Osteoblast (primary cell): ENCODE measurements around the gene NUDT4. TPM values are rescaled to one million over a fixed set of nuclear protein-coding genes. Genes with fewer than 3 reads are reported as not detected.

Experiments used
- DNase-seq: peaks from one replicate; pipeline ENCODE4 v3.0.0; 2011; ENCODE audit warnings: low spot score, mixed read lengths; ENCODE audit not compliant: insufficient read length; ENCODE audit errors: missing footprints
- H2AFZ ChIP-seq: 2 replicates; pipeline ENCODE4 v1.6.0; 2011; ENCODE audit warnings: mild to moderate bottlenecking, low read length
- H3K27ac ChIP-seq: 2 replicates; pipeline ENCODE4 v1.5.1; 2011; ENCODE audit warnings: mild to moderate bottlenecking, low read depth, low read length, moderate library complexity
- H3K27me3 ChIP-seq: 2 replicates; pipeline ENCODE4 v1.6.0; 2012; ENCODE audit warnings: mild to moderate bottlenecking, control low read depth, inconsistent platforms, low read length, moderate library complexity; ENCODE audit not compliant: insufficient read depth
- H3K36me3 ChIP-seq: 2 replicates; pipeline ENCODE4 v1.5.1; 2011; ENCODE audit warnings: mild to moderate bottlenecking, low read length, control low read depth, moderate library complexity; ENCODE audit not compliant: insufficient read depth
- H3K4me1 ChIP-seq: 2 replicates; pipeline ENCODE4 v1.5.1; 2011; ENCODE audit warnings: mild to moderate bottlenecking, low read length, control low read depth, moderate library complexity; ENCODE audit not compliant: insufficient read depth
- H3K4me2 ChIP-seq: 2 replicates; pipeline ENCODE4 v1.6.0; 2011; ENCODE audit warnings: mild to moderate bottlenecking, low read length; ENCODE audit not compliant: insufficient read depth
- H3K4me3 ChIP-seq: fragments of 200-600 bp; sonication (generic); 3 replicates; pipeline ENCODE4 v1.5.1; 2012; ENCODE audit warnings: mild to moderate bottlenecking, low read length, inconsistent platforms; ENCODE audit not compliant: insufficient read depth
- H3K79me2 ChIP-seq: 2 replicates; pipeline ENCODE4 v1.6.0; 2012; ENCODE audit warnings: mild to moderate bottlenecking, low read length, control low read depth, inconsistent platforms; ENCODE audit not compliant: insufficient read depth
- H3K9me3 ChIP-seq: 2 replicates; pipeline ENCODE4 v1.5.1; 2011; ENCODE audit warnings: low read depth, low read length, control low read depth
- H4K20me1 ChIP-seq: 2 replicates; pipeline ENCODE4 v1.6.0; 2012; ENCODE audit warnings: mild to moderate bottlenecking, low read length, control low read depth; ENCODE audit not compliant: insufficient read depth
- total RNA-seq: library from RNA; depleted of rRNA; stranded (reverse); fragments of >200 nt; gene quantifications from 2 replicates; pipeline ENCODE4 v1.2.3, GENCODE V29; 2012
- TF ChIP-seq, protein P1 (sequence below): IDR thresholded peaks from 2 replicates; pipeline ENCODE4 v1.5.1; 2011; ENCODE audit warnings: mild to moderate bottlenecking, low read depth, low read length, moderate library complexity; ENCODE audit errors: extremely low read depth

Gene NUDT4
- total RNA-seq, 1 donor: 145 TPM

DNA sequence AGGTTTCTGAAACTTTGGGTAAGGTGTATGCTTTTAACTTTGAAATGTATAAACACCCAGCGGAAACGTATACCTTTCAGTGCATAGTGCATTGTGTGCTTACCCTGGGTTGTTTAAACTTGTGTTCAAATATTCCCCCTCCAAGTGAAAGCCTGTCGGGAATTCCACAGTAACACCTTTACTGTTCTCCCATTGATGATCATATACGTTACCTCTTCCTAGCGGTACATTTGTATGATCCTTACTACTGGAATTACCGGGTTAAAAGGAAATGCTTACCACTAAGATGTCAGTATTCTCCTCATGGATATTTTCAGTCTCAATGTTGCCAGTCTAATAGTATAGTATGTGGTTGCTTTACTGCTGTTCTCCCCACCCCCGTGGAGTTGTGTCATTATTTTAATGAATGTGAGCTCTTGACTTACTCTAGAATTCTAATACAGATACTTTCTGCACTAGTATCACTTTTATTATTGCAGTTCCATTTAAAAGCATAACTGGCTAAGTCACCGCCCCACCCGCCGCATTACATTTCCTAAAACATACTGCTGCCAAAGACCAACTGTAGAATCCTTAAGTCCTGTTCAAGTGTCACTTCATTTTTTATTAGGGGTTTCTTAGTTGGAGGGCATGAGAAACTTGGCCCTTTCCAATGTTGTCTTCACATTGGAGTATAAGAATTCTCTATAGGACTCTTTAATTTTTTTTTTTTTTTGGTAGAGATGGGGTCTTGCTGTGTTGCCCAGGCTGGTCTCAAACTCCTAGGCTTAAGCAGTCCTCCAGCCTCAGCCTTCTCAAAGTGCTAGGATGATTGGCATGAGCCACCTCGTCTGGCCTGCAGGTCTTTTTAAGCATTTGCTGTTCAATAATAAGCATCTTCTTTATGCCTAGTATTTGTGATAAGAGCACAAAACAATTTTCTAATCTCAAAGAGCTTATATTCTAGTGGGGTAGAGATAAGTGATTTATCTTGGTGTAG is 24.9 kb downstream of the NUDT4 start:
- peaks cover 13% of the 10 kb centered on the region for H3K79me2 ChIP-seq
- no peak overlapping the region for H3K4me2 ChIP-seq
- TF ChIP-seq, protein P1, sequence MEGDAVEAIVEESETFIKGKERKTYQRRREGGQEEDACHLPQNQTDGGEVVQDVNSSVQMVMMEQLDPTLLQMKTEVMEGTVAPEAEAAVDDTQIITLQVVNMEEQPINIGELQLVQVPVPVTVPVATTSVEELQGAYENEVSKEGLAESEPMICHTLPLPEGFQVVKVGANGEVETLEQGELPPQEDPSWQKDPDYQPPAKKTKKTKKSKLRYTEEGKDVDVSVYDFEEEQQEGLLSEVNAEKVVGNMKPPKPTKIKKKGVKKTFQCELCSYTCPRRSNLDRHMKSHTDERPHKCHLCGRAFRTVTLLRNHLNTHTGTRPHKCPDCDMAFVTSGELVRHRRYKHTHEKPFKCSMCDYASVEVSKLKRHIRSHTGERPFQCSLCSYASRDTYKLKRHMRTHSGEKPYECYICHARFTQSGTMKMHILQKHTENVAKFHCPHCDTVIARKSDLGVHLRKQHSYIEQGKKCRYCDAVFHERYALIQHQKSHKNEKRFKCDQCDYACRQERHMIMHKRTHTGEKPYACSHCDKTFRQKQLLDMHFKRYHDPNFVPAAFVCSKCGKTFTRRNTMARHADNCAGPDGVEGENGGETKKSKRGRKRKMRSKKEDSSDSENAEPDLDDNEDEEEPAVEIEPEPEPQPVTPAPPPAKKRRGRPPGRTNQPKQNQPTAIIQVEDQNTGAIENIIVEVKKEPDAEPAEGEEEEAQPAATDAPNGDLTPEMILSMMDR: no peak
- no peak overlapping the region for H2AFZ ChIP-seq
- no peaks in the 10 kb centered on the region for H3K9me3 ChIP-seq
- H3K36me3 ChIP-seq: peaks cover 42% of the 10 kb centered on the region
- no peak for DNase-seq
- H3K4me1 ChIP-seq: no peaks in the 10 kb centered on the region
- no peak overlapping the region for H3K4me3 ChIP-seq
- H3K27ac ChIP-seq: no peak overlapping the region
- no peaks in the 10 kb centered on the region for H4K20me1 ChIP-seq
- H3K27me3 ChIP-seq: no peaks in the 10 kb centered on the region

DNA sequence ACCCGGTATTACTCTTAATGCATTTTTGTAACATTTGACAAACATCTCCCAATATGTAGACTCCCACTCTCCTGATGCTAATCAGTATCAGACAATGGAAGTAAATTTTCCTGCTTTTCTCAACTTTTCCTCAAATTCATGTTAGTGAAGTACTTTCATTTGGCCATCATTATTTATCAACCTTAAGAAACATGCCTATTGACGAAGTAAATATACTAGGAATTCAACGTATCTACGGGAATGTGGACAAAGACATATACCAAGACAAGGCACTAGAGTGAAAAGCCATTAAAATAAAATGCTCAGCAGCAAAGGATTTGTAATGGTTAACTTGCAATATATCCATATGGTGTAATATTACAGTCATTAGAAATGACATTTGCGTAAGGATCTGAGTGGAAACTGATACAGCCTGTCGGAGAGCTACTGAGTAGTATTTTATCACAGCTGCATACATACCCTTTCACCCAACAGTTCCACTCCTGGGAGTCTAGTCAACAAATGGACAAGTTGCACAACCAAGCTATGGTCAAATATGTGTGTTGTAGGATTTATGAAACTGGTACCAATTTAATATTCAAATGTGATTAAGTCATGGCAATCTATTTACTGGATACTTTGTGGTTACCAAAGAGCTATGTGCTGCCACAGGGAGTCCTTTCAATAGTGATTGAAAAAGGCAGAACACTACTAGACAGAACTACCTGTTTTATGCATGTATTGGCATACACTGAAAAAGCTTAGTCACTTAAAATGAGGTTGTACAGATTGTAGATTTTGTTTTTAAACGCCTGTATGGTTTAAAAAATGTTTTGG is 26.5 kb downstream of the NUDT4 start:
- TF ChIP-seq, protein P1: no peak
- H2AFZ ChIP-seq: no peak overlapping the region
- peaks cover 15% of the 10 kb centered on the region for H3K79me2 ChIP-seq
- H3K4me2 ChIP-seq: no peak overlapping the region
- H3K4me1 ChIP-seq: peaks cover 7% of the 10 kb centered on the region
- H4K20me1 ChIP-seq: no peaks in the 10 kb centered on the region
- peaks cover 29% of the 10 kb centered on the region for H3K36me3 ChIP-seq
- DNase-seq: no peak
- no peak overlapping the region for H3K27ac ChIP-seq
- H3K9me3 ChIP-seq: no peaks in the 10 kb centered on the region
- H3K27me3 ChIP-seq: no peaks in the 10 kb centered on the region
- H3K4me3 ChIP-seq: no peak overlapping the region

DNA sequence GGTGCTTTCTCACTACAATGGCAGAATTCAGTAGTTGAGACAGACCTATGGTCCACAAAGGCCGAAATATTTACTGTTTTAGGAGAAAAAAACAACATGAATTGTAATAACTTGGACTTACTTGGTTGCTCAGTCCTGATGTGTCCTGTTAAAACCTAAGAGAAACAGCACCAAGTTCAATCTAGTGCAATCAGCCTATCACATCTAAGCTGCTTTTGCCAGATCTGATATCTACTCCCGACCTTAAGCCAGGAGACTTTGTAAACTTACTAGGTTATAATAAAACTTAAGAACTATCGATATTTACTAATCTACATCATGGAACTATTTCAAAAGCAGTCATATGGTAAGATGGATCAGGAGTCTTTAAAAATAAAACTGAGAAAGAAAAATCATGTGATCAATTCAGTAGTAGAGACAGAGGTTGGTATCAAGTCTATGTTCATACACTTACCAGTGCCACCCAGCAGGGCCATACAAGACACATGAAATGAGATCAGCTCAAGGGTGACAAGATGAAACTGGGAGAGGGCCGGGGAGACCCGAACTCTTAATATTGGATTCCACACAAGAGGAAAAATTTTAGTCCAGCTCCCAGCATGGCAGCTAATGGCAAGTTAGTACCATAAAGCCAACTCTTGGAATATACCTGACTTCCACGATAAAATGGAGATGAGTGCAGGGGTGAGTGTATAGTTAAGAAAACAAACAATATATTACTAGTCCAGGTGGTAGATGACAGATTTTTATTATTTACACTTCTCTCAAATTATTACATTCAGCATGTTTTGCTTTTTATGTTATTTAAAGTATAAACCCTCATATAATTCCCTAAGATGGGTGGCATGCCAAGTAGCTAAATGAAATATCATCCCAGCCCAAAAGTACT is 27.5 kb downstream of the NUDT4 start:
- Histone ChIP-seq H3K36me3 (peaks cover 31% of the 10 kb centered on the region), H3K4me3 (no peak overlapping the region), H3K4me2 (no peak overlapping the region), H3K9me3 (no peaks in the 10 kb centered on the region), H4K20me1 (no peaks in the 10 kb centered on the region), H3K27ac (no peak overlapping the region), H3K27me3 (no peaks in the 10 kb centered on the region), H3K79me2 (peaks cover 15% of the 10 kb centered on the region), H3K4me1 (peaks cover 10% of the 10 kb centered on the region), H2AFZ (no peak overlapping the region)
- DNase-seq: no peak
- TF ChIP-seq, protein P1: no peak
